Nephron (organoid): Measurements from ENCODE around the gene PPP2R5E.

ENCODE experiments used
- H3K27ac Mint-ChIP-seq, 3 experiments: 2 replicates each; pipeline ENCODE4 v1.8.0; 2020; ENCODE audit warnings: mixed read lengths in 3 of 3, mild to moderate bottlenecking in 2 of 3, moderate library complexity in 1 of 3
- H3K27me3 Mint-ChIP-seq: 2 replicates; pipeline ENCODE4 v1.8.0; 2021; ENCODE audit warnings: low read depth, mild to moderate bottlenecking, moderate library complexity, mixed read lengths
- H3K36me3 Mint-ChIP-seq: 2 replicates; pipeline ENCODE4 v1.8.0; 2020; ENCODE audit warnings: low read depth, mixed read lengths
- H3K4me1 Mint-ChIP-seq: 2 replicates; pipeline ENCODE4 v1.8.0; 2020; ENCODE audit warnings: mixed read lengths
- H3K4me3 Mint-ChIP-seq, 3 experiments: 2 replicates each; pipeline ENCODE4 v1.8.0; 2020; ENCODE audit warnings: mild to moderate bottlenecking in 3 of 3, mixed read lengths in 3 of 3, moderate library complexity in 2 of 3
- H3K9me3 Mint-ChIP-seq: 2 replicates; pipeline ENCODE4 v1.8.0; 2020; ENCODE audit warnings: mixed read lengths
- CTCF ChIP-seq, 3 experiments: fragments of 200-600 bp; sonication (generic); IDR thresholded peaks; one replicate each; pipeline ENCODE4 v1.5.0; 2021; ENCODE audit warnings: antibody characterized with exemption in 3 of 3; ENCODE audit not compliant: unreplicated experiment in 3 of 3

PPP2R5E gene

GRCh38 chr14:63547798-63548335 lies 4.7 kb upstream of the PPP2R5E start:
- TF ChIP-seq CTCF (IDR thresholded peaks at IDR 0.05; ENCODE audit: unreplicated experiment in 3 of 3): no peak
- H3K4me1 Mint-ChIP-seq: peaks cover 11% of the 10 kb centered on the region
- H3K4me3 Mint-ChIP-seq: no peak overlapping the region
- no peak overlapping the region for H3K27ac Mint-ChIP-seq
- no peaks in the 10 kb centered on the region for H3K36me3 Mint-ChIP-seq
- no peaks in the 10 kb centered on the region for H3K27me3 Mint-ChIP-seq
- no peaks in the 10 kb centered on the region for H3K9me3 Mint-ChIP-seq

GRCh38 chr14:63545431-63545830 lies 2.3 kb upstream of the PPP2R5E start:
- TF ChIP-seq CTCF (IDR thresholded peaks at IDR 0.05; ENCODE audit: unreplicated experiment in 3 of 3): no peak
- Mint-ChIP-seq H3K36me3 (peaks cover 5% of the 10 kb centered on the region), H3K27ac (no peak overlapping the region), H3K27me3 (no peaks in the 10 kb centered on the region), H3K4me1 (peaks cover 26% of the 10 kb centered on the region), H3K9me3 (no peaks in the 10 kb centered on the region), H3K4me3 (peak overlapping the region in 1 of 3 experiments; percentile 36)

GRCh38 chr14:63544591-63545299 lies 1.6 kb upstream of the PPP2R5E start:
- TF ChIP-seq CTCF (IDR thresholded peaks at IDR 0.05; ENCODE audit: unreplicated experiment in 3 of 3): peak; percentile 7 to 14 (median 11)
- H3K4me3 Mint-ChIP-seq: peak overlapping the region; percentile 92 to 99 (median 95)
- H3K36me3 Mint-ChIP-seq: peaks cover 5% of the 10 kb centered on the region
- H3K9me3 Mint-ChIP-seq: no peaks in the 10 kb centered on the region
- H3K27ac Mint-ChIP-seq: peak overlapping the region in 2 of 3 experiments; percentile 9 to 12
- H3K4me1 Mint-ChIP-seq: peaks cover 26% of the 10 kb centered on the region
- H3K27me3 Mint-ChIP-seq: no peaks in the 10 kb centered on the region

- TF ChIP-seq CTCF (IDR thresholded peaks at IDR 0.05; ENCODE audit: unreplicated experiment in 3 of 3): no peak
- Mint-ChIP-seq H3K4me1 (peaks cover 33% of the 10 kb centered on the region), H3K4me3 (peak overlapping the region; percentile 92 to 99 (median 95)), H3K27me3 (no peaks in the 10 kb centered on the region), H3K9me3 (no peaks in the 10 kb centered on the region), H3K36me3 (peaks cover 13% of the 10 kb centered on the region), H3K27ac (peak overlapping the region; percentile 76 to 98 (median 95))
Measured at GRCh38 chr14:63543826-63544406, 739 bp upstream of the PPP2R5E start.

- H3K36me3 Mint-ChIP-seq: peaks cover 20% of the 10 kb centered on the region
- peak overlapping the region; percentile 92 to 99 (median 95) for H3K4me3 Mint-ChIP-seq
- H3K27me3 Mint-ChIP-seq: no peaks in the 10 kb centered on the region
- H3K27ac Mint-ChIP-seq: peak overlapping the region; percentile 55 to 95 (median 76)
- TF ChIP-seq CTCF (IDR thresholded peaks at IDR 0.05; ENCODE audit: unreplicated experiment in 3 of 3): no peak
- H3K9me3 Mint-ChIP-seq: no peaks in the 10 kb centered on the region
- H3K4me1 Mint-ChIP-seq: peaks cover 33% of the 10 kb centered on the region
Measured at GRCh38 chr14:63542231-63542999, 762 bp downstream of the PPP2R5E start.
